WTC11 (cell line): Measurements from ENCODE around the gene FBRS.

Experiments used
- ERG ChIP-seq: fragments of 250-450 bp; sonication (Bioruptor Pico); IDR thresholded peaks from 2 replicates; pipeline ENCODE4 v1.8.0; 2021; ENCODE audit warnings: mild to moderate bottlenecking
- ESRRA ChIP-seq: sonication (generic); formaldehyde crosslinking; IDR thresholded peaks from 2 replicates; pipeline ENCODE4 v1.8.1; 2022; ENCODE audit warnings: mild to moderate bottlenecking, missing genetic modification reagents, borderline replicate concordance
- HMGXB4 ChIP-seq: sonication (generic); formaldehyde crosslinking; IDR thresholded peaks from 2 replicates; pipeline ENCODE4 v1.8.1; 2023; ENCODE audit warnings: mild to moderate bottlenecking, moderate library complexity, missing genetic modification reagents
- NR1H2 ChIP-seq: sonication (generic); formaldehyde crosslinking; IDR thresholded peaks from 2 replicates; pipeline ENCODE4 v1.9.0; 2021; ENCODE audit warnings: mild to moderate bottlenecking, moderate library complexity, missing genetic modification reagents
- USF1 ChIP-seq: sonication (generic); formaldehyde crosslinking; IDR thresholded peaks from 2 replicates; pipeline ENCODE4 v1.8.0; 2022; ENCODE audit warnings: mild to moderate bottlenecking, missing genetic modification reagents
- ZNF219 ChIP-seq: sonication (generic); formaldehyde crosslinking; IDR thresholded peaks from 2 replicates; pipeline ENCODE4 v1.8.0; 2023; ENCODE audit warnings: missing genetic modification reagents, mild to moderate bottlenecking, borderline replicate concordance
- TF ChIP-seq, protein P1 (sequence below): fragments of 200-600 bp; IDR thresholded peaks from 2 replicates; pipeline ENCODE4 v1.8.0; 2022; ENCODE audit warnings: antibody characterized with exemption

DNA sequence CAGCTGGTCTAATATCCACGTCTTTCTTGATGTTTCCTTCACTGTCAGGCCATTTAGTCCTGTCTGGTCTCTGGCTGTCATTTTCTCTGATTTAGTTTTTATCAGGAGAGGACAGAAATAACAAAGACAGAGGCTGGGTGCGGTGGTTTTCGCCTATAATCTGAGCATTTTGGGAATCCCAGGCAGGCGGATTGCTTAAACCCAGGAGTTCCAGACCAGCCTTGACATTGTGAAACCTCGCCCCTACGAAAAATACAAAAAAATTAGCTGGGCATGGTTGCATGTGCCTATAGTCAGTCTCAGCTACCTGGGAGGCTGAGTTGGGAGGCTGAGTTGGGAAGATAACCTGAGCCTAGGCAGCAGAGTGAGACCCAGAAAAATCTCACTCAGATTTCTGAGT lies 47.8 kb downstream of the FBRS start:
- TF ChIP-seq ERG (CRISPR knock-in tag): no peak
- no peak for TF ChIP-seq NR1H2 (CRISPR knock-in tag)
- TF ChIP-seq, protein P1, sequence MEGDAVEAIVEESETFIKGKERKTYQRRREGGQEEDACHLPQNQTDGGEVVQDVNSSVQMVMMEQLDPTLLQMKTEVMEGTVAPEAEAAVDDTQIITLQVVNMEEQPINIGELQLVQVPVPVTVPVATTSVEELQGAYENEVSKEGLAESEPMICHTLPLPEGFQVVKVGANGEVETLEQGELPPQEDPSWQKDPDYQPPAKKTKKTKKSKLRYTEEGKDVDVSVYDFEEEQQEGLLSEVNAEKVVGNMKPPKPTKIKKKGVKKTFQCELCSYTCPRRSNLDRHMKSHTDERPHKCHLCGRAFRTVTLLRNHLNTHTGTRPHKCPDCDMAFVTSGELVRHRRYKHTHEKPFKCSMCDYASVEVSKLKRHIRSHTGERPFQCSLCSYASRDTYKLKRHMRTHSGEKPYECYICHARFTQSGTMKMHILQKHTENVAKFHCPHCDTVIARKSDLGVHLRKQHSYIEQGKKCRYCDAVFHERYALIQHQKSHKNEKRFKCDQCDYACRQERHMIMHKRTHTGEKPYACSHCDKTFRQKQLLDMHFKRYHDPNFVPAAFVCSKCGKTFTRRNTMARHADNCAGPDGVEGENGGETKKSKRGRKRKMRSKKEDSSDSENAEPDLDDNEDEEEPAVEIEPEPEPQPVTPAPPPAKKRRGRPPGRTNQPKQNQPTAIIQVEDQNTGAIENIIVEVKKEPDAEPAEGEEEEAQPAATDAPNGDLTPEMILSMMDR: no peak
- TF ChIP-seq ESRRA (CRISPR knock-in tag): no peak
- no peak for TF ChIP-seq HMGXB4 (CRISPR knock-in tag)
- TF ChIP-seq USF1 (CRISPR knock-in tag): no peak
- TF ChIP-seq ZNF219 (CRISPR knock-in tag): no peak
